Measurements from ENCODE around the gene SLC23A1. TPM values are rescaled to one million over a fixed set of nuclear protein-coding genes. Genes with fewer than 3 reads are reported as not detected.

Gene SLC23A1
- total RNA-seq, 6 donors from 2014 or later: 1.1 to 20.1 (median 1.8) TPM; not detected in 1

- H3K9me3 ChIP-seq: no peaks in the 10 kb centered on the region
- TF ChIP-seq EP300 (IDR thresholded peaks at IDR 0.05) (no peak), POLR2A (IDR thresholded peaks at IDR 0.05) (no peak), POLR2AphosphoS5 (IDR thresholded peaks at IDR 0.05) (no peak)
- 79 to 88% methylated on average over 8 to 13 of the region's 13 CpGs for WGBS, 2 donors
- H3K36me3 ChIP-seq: peaks cover 0 to 16% (median 2%) of the 10 kb centered on the region in 4 donors
- no peak overlapping the region for H3K27ac ChIP-seq
- no peak for ATAC-seq (ENCODE audit: low FRiP score in 2 of 2)
- no peak overlapping the region for H3K4me3 ChIP-seq
- no peak for DNase-seq
- no peaks in the 10 kb centered on the region for H3K27me3 ChIP-seq
- no peaks in the 10 kb centered on the region for H3K4me1 ChIP-seq
Observed at GRCh38 chr5:139378941-139379361, 4.1 kb downstream of the SLC23A1 start.

GRCh38 chr5:139378101-139378825 is 4.8 kb downstream of the SLC23A1 start:
- 82 to 86% methylated on average over 27 to 45 of the region's 47 CpGs for WGBS, 2 donors
- H3K27ac ChIP-seq: no peak overlapping the region
- H3K36me3 ChIP-seq: peaks cover 0 to 16% (median 6%) of the 10 kb centered on the region in 4 donors
- ATAC-seq (ENCODE audit: low FRiP score in 2 of 2): no peak
- DNase-seq: no peak
- H3K27me3 ChIP-seq: no peaks in the 10 kb centered on the region
- H3K9me3 ChIP-seq: no peaks in the 10 kb centered on the region
- no peaks in the 10 kb centered on the region for H3K4me1 ChIP-seq
- TF ChIP-seq POLR2AphosphoS5 (IDR thresholded peaks at IDR 0.05): no peak
- no peak for TF ChIP-seq CTCF (IDR thresholded peaks at IDR 0.05)
- TF ChIP-seq POLR2A (IDR thresholded peaks at IDR 0.05): no peak
- no peak for TF ChIP-seq EP300 (IDR thresholded peaks at IDR 0.05)
- H3K4me3 ChIP-seq: no peak overlapping the region

GRCh38 chr5:139377226-139377625 is 5.9 kb downstream of the SLC23A1 start:
- DNase-seq: no peak
- H3K36me3 ChIP-seq: peaks cover 0 to 16% (median 12%) of the 10 kb centered on the region in 4 donors
- 66% methylated on average over 3 of the region's 3 CpGs; no CpG with 5 or more reads in 1 of the 2 donors for WGBS, 2 donors

GRCh38 chr5:139376364-139376763 is 6.7 kb downstream of the SLC23A1 start:
- ATAC-seq (ENCODE audit: low FRiP score in 2 of 2) (no peak), DNase-seq (no peak)
- Histone ChIP-seq H3K27ac (no peak overlapping the region), H3K9me3 (no peaks in the 10 kb centered on the region), H3K4me1 (no peaks in the 10 kb centered on the region), H3K27me3 (no peaks in the 10 kb centered on the region), H3K4me3 (no peak overlapping the region), H3K36me3 (peaks cover 0 to 24% (median 19%) of the 10 kb centered on the region in 4 donors)
- TF ChIP-seq EP300 (IDR thresholded peaks at IDR 0.05): no peak
- TF ChIP-seq POLR2A (IDR thresholded peaks at IDR 0.05): no peak
- no peak for TF ChIP-seq POLR2AphosphoS5 (IDR thresholded peaks at IDR 0.05)
- TF ChIP-seq CTCF (IDR thresholded peaks at IDR 0.05): no peak
- WGBS, 2 donors: 88 to 96% methylated on average over 7 of the region's 7 CpGs

More at GRCh38 chr5:139377226-139377625, 5.9 kb downstream of the SLC23A1 start:
- no peak for TF ChIP-seq POLR2AphosphoS5 (IDR thresholded peaks at IDR 0.05)
- no peak for TF ChIP-seq EP300 (IDR thresholded peaks at IDR 0.05)
- no peak for TF ChIP-seq POLR2A (IDR thresholded peaks at IDR 0.05)
- no peak for TF ChIP-seq CTCF (IDR thresholded peaks at IDR 0.05)
- Histone ChIP-seq H3K4me3 (no peak overlapping the region), H3K9me3 (no peaks in the 10 kb centered on the region), H3K4me1 (no peaks in the 10 kb centered on the region), H3K27me3 (no peaks in the 10 kb centered on the region), H3K27ac (no peak overlapping the region)
- no peak for ATAC-seq (ENCODE audit: low FRiP score in 2 of 2)

GRCh38 chr5:139374909-139375308 is 8.2 kb downstream of the SLC23A1 start:
- Histone ChIP-seq H3K4me3 (no peak overlapping the region), H3K4me1 (no peaks in the 10 kb centered on the region), H3K9me3 (no peaks in the 10 kb centered on the region), H3K36me3 (peaks cover 0 to 36% (median 27%) of the 10 kb centered on the region in 4 donors), H3K27ac (no peak overlapping the region), H3K27me3 (no peaks in the 10 kb centered on the region)
- WGBS, 2 donors: 92% methylated on average over 2 of the region's 2 CpGs
- DNase-seq: no peak
- no peak for ATAC-seq (ENCODE audit: low FRiP score in 2 of 2)
- no peak for TF ChIP-seq EP300 (IDR thresholded peaks at IDR 0.05)
- no peak for TF ChIP-seq CTCF (IDR thresholded peaks at IDR 0.05)
- TF ChIP-seq POLR2A (IDR thresholded peaks at IDR 0.05): no peak
- no peak for TF ChIP-seq POLR2AphosphoS5 (IDR thresholded peaks at IDR 0.05)
